ENCODE results near the gene SYCP2.

DNA sequence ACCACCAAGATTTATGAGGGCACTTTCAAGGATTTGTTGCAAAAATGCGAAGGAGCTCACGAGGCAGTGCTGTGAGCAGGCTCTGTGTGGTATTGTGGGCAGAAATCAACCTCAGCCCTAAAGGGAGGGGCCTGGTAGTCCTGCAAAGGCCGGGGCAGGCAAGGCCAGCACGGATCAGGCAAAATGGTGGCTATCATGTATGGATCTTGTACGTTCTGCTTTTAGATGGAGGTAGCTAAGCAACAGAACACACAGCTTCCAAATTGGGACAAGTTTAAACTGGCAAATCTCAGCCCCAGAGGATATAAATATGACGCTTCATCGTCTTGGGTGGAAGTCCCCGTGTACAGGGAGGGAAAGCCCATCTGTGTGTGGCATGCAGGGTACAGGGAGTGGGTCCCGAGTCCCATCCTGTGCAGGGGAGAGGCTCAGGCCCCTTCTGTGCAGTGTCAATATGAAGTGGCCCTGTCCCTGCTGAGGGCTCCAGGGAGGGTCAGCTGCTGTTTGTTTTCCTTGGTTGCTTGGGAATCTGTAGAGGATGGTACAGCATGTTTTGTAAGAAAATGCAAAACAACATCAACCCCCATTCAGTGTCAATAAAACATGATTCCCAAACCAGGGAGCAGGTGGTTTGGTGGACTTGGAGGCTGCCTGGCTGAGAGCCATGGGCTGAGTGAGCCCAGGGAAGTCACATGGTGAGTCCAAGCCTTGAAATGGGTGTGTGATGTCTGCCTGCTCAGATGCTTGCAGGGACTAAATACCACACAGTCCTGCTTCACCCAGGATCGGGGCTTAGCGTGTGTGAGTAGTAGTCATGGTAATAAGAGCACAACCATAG, 113.0 kb downstream of the SYCP2 start:
- no peak for TF ChIP-seq TAF1 (IDR thresholded peaks at IDR 0.05; ENCODE audit: borderline replicate concordance, low read depth, low read length)
- TF ChIP-seq, protein P1, sequence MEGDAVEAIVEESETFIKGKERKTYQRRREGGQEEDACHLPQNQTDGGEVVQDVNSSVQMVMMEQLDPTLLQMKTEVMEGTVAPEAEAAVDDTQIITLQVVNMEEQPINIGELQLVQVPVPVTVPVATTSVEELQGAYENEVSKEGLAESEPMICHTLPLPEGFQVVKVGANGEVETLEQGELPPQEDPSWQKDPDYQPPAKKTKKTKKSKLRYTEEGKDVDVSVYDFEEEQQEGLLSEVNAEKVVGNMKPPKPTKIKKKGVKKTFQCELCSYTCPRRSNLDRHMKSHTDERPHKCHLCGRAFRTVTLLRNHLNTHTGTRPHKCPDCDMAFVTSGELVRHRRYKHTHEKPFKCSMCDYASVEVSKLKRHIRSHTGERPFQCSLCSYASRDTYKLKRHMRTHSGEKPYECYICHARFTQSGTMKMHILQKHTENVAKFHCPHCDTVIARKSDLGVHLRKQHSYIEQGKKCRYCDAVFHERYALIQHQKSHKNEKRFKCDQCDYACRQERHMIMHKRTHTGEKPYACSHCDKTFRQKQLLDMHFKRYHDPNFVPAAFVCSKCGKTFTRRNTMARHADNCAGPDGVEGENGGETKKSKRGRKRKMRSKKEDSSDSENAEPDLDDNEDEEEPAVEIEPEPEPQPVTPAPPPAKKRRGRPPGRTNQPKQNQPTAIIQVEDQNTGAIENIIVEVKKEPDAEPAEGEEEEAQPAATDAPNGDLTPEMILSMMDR (IDR thresholded peaks at IDR 0.05): no peak
- TF ChIP-seq RFX5 (IDR thresholded peaks at IDR 0.05; ENCODE audit: low read length): no peak
- no peak for TF ChIP-seq YY1 (IDR thresholded peaks at IDR 0.05; ENCODE audit: low read depth)
- TF ChIP-seq REST (IDR thresholded peaks at IDR 0.05; ENCODE audit: low read depth, low read length): no peak
- TF ChIP-seq MAX (IDR thresholded peaks at IDR 0.05; ENCODE audit: low read depth): no peak
- no peak for TF ChIP-seq JUND (IDR thresholded peaks at IDR 0.05)
- TF ChIP-seq SIN3A (IDR thresholded peaks at IDR 0.05; ENCODE audit: borderline replicate concordance, low read depth, low read length): no peak
- no peak for TF ChIP-seq RAD21 (IDR thresholded peaks at IDR 0.05; ENCODE audit: low read length)
- no peak for TF ChIP-seq NFIC (IDR thresholded peaks at IDR 0.05; ENCODE audit: borderline replicate concordance)
- TF ChIP-seq EP300 (IDR thresholded peaks at IDR 0.05; ENCODE audit: borderline replicate concordance in 1 of 2, low read depth in 1 of 2, low read length in 1 of 2): no peak
- no peak for TF ChIP-seq RXRA (IDR thresholded peaks at IDR 0.05; ENCODE audit: borderline replicate concordance, low read depth)
- no peak for TF ChIP-seq FOXM1 (IDR thresholded peaks at IDR 0.05; ENCODE audit: low read depth)
